ENCODE data around the gene TGM1. TPM values are rescaled to one million over a fixed set of nuclear protein-coding genes. Genes with fewer than 3 reads are reported as not detected.

The TGM1 gene
- total RNA-seq, 4 donors from 2014 or later = 1.6 to 3.2 TPM; not detected in 2

GRCh38 chr14:24269368-24269767, 6.4 kb upstream of the TGM1 start:
- no peaks in the 10 kb centered on the region for H3K27me3 ChIP-seq
- no peaks in the 10 kb centered on the region for H3K9me3 ChIP-seq
- H3K4me3 ChIP-seq = no peak overlapping the region
- intact Hi-C loops (cut with DNase I; ENCODE audit: low total_unique reads) = no loop called here
- no peaks in the 10 kb centered on the region for H3K4me1 ChIP-seq
- no peaks in the 10 kb centered on the region for H3K36me3 ChIP-seq
- no peak for TF ChIP-seq POLR2A (IDR thresholded peaks at IDR 0.05)
- TF ChIP-seq CTCF (IDR thresholded peaks at IDR 0.05) = no peak
- no peak for DNase-seq
- no peak overlapping the region for H3K27ac ChIP-seq

- H3K36me3 ChIP-seq = no peaks in the 10 kb centered on the region
- no peak for DNase-seq
- H3K27me3 ChIP-seq = no peaks in the 10 kb centered on the region
- H3K4me3 ChIP-seq = no peak overlapping the region
- H3K27ac ChIP-seq = no peak overlapping the region
- H3K4me1 ChIP-seq = no peaks in the 10 kb centered on the region
- no peaks in the 10 kb centered on the region for H3K9me3 ChIP-seq
- TF ChIP-seq CTCF (IDR thresholded peaks at IDR 0.05) = no peak
- TF ChIP-seq POLR2A (IDR thresholded peaks at IDR 0.05) = no peak
- intact Hi-C loops (cut with DNase I; ENCODE audit: low total_unique reads) = no loop called here
Observed at GRCh38 chr14:24268225-24268624, 5.2 kb upstream of the TGM1 start.

GRCh38 chr14:24267516-24267915, 4.5 kb upstream of the TGM1 start:
- H3K9me3 ChIP-seq = no peaks in the 10 kb centered on the region
- intact Hi-C loops (cut with DNase I; ENCODE audit: low total_unique reads) = no loop called here
- no peaks in the 10 kb centered on the region for H3K27me3 ChIP-seq
- no peak overlapping the region for H3K4me3 ChIP-seq
- H3K36me3 ChIP-seq = no peaks in the 10 kb centered on the region
- TF ChIP-seq POLR2A (IDR thresholded peaks at IDR 0.05) (no peak), CTCF (IDR thresholded peaks at IDR 0.05) (no peak)
- no peak for DNase-seq
- H3K27ac ChIP-seq = no peak overlapping the region
- H3K4me1 ChIP-seq = no peaks in the 10 kb centered on the region

GRCh38 chr14:24266344-24267244, 3.6 kb upstream of the TGM1 start:
- H3K27ac ChIP-seq = no peak overlapping the region
- H3K4me3 ChIP-seq = no peak overlapping the region
- no peak for TF ChIP-seq POLR2A (IDR thresholded peaks at IDR 0.05)
- no peak for TF ChIP-seq CTCF (IDR thresholded peaks at IDR 0.05)
- H3K27me3 ChIP-seq = no peaks in the 10 kb centered on the region
- H3K4me1 ChIP-seq = no peaks in the 10 kb centered on the region
- H3K9me3 ChIP-seq = no peaks in the 10 kb centered on the region
- intact Hi-C loops (cut with DNase I; ENCODE audit: low total_unique reads) = no loop called here
- DNase-seq = no peak
- H3K36me3 ChIP-seq = no peaks in the 10 kb centered on the region

- H3K27ac ChIP-seq = no peak overlapping the region
- TF ChIP-seq CTCF (IDR thresholded peaks at IDR 0.05) = no peak
- no peak for TF ChIP-seq POLR2A (IDR thresholded peaks at IDR 0.05)
Observed at GRCh38 chr14:24264298-24264697, 1.3 kb upstream of the TGM1 start.

More at GRCh38 chr14:24264298-24264697, 1.3 kb upstream of the TGM1 start:
- DNase-seq = no peak
- Histone ChIP-seq H3K4me3 (no peak overlapping the region), H3K9me3 (no peaks in the 10 kb centered on the region), H3K36me3 (no peaks in the 10 kb centered on the region), H3K27me3 (no peaks in the 10 kb centered on the region), H3K4me1 (no peaks in the 10 kb centered on the region)
- intact Hi-C loops (cut with DNase I; ENCODE audit: low total_unique reads) = no loop called here
